SK-N-SH (cell line): ENCODE results near the gene POPDC3. TPM values are rescaled to one million over a fixed set of nuclear protein-coding genes. Genes with fewer than 3 reads are reported as not detected.
"Not testable (repeated sequence)": the region's sequence is repeated elsewhere in the genome, so short reads cannot be mapped to it uniquely, and the experiment has no call there.

ENCODE experiments used
- CTCF ChIA-PET: fragments of 300-600, 350-600 bp; formaldehyde crosslinking; extraction: SDS; loops from one replicate; lab custom pipeline; 2021; lab: Yijun Ruan, JAX
- POLR2A ChIA-PET: fragments of 350-600 bp; sonication (Branson Sonifier 250); formaldehyde crosslinking; extraction: SDS; loops from one replicate; lab custom pipeline; 2020; ENCODE audit warnings: antibody characterized with exemption, inconsistent platforms; lab: Yijun Ruan, JAX
- DNase-seq: peaks from one replicate; pipeline ENCODE4 v3.0.0; 2012
- H2AFZ ChIP-seq: fragments of 200-600 bp; sonication (generic); 2 replicates; pipeline ENCODE4 v1.8.1; 2016; ENCODE audit warnings: antibody characterized with exemption, mild to moderate bottlenecking, low read depth
- H3F3A ChIP-seq: fragments of 200-600 bp; sonication (generic); replicated peaks from 2 replicates; pipeline ENCODE3; 2016; ENCODE audit warnings: antibody characterized with exemption, mild to moderate bottlenecking; ENCODE audit not compliant: insufficient read depth
- H3K27ac ChIP-seq, 2 experiments: fragments of 200-500 bp in 1 of 2; fragments of 200-600 bp in 1 of 2; sonication (Bioruptor generic) in 1 of 2; sonication (generic), shearing (Covaris generic) in 1 of 2; 2 replicates each; pipeline versions ENCODE4 v1.5.1 to v1.6.1; 2014 to 2016; ENCODE audit warnings: low read depth in 2 of 2, inconsistent platforms in 1 of 2, low read length in 1 of 2, mild to moderate bottlenecking in 1 of 2, mixed read lengths in 1 of 2
- H3K27me3 ChIP-seq: fragments of 200-600 bp; sonication (generic), shearing (Covaris generic); 2 replicates; pipeline ENCODE4 v1.6.1; 2016; ENCODE audit warnings: mixed run types; ENCODE audit not compliant: insufficient read depth
- H3K36me3 ChIP-seq, 2 experiments: fragments of 200-500 bp in 1 of 2; fragments of 200-600 bp in 1 of 2; sonication (Bioruptor generic) in 1 of 2; sonication (generic) in 1 of 2; replicated peaks in 1 of 2; 2 replicates each; pipeline versions ENCODE3 to v1.5.1; 2014 to 2016; ENCODE audit warnings: low read length in 1 of 2, mild to moderate bottlenecking in 1 of 2; ENCODE audit not compliant: insufficient read depth in 2 of 2, control insufficient read depth in 1 of 2
- H3K4me1 ChIP-seq, 2 experiments: fragments of 200-500 bp in 1 of 2; fragments of 200-600 bp in 1 of 2; sonication (Bioruptor generic) in 1 of 2; sonication (generic), shearing (Covaris generic) in 1 of 2; 2 replicates each; pipeline versions ENCODE4 v1.5.1 to v1.6.1; 2014 to 2016; ENCODE audit warnings: low read depth in 1 of 2, low read length in 1 of 2, mixed run types in 1 of 2; ENCODE audit not compliant: insufficient read depth in 2 of 2, control insufficient read depth in 1 of 2
- H3K4me2 ChIP-seq: fragments of 200-600 bp; sonication (generic), shearing (Covaris generic); 2 replicates; pipeline ENCODE4 v1.6.1; 2017; ENCODE audit warnings: mixed run types
- H3K4me3 ChIP-seq, 2 experiments: fragments of 200-500 bp in 1 of 2; fragments of 200-600 bp in 1 of 2; sonication (Bioruptor generic) in 1 of 2; sonication (generic), shearing (Covaris generic) in 1 of 2; 2 replicates each; pipeline versions ENCODE4 v1.5.1 to v1.8.1; 2014 to 2016; ENCODE audit warnings: low read depth in 2 of 2, inconsistent platforms in 1 of 2, low read length in 1 of 2, mild to moderate bottlenecking in 1 of 2, mixed read lengths in 1 of 2, moderate library complexity in 1 of 2
- H3K79me2 ChIP-seq: fragments of 200-600 bp; sonication (generic); 2 replicates; pipeline ENCODE4 v1.8.1; 2017; ENCODE audit warnings: mild to moderate bottlenecking; ENCODE audit not compliant: insufficient read depth
- H3K9ac ChIP-seq: fragments of 200-600 bp; sonication (generic); 2 replicates; pipeline ENCODE4 v1.6.1; 2017; ENCODE audit warnings: mixed run types
- H3K9me2 ChIP-seq: fragments of 200-600 bp; sonication (generic); 2 replicates; pipeline ENCODE4 v1.6.1; 2017; ENCODE audit warnings: mixed run types
- H3K9me3 ChIP-seq: fragments of 200-600 bp; sonication (generic); 2 replicates; pipeline ENCODE4 v1.6.1; 2017; ENCODE audit warnings: mixed run types, mild to moderate bottlenecking, moderate library complexity
- H4K20me1 ChIP-seq: fragments of 200-600 bp; sonication (generic); 2 replicates; pipeline ENCODE4 v1.6.1; 2017; ENCODE audit warnings: mild to moderate bottlenecking, mixed run types; ENCODE audit not compliant: insufficient read depth
- CHD2 ChIP-seq: fragments of 150-350 bp; IDR thresholded peaks from 2 replicates; pipeline ENCODE4 v1.6.1; 2018; ENCODE audit warnings: low read length; ENCODE audit not compliant: partially characterized antibody
- EP300 ChIP-seq, 2 experiments: IDR thresholded peaks; 2 replicates each; pipeline versions ENCODE4 v1.4.0 to v1.6.1; 2012; ENCODE audit warnings: borderline replicate concordance in 1 of 2, low read depth in 1 of 2, low read length in 1 of 2
- FOSL2 ChIP-seq: IDR thresholded peaks from 2 replicates; pipeline ENCODE4 v1.4.0; 2012; ENCODE audit warnings: low read depth, mild to moderate bottlenecking, moderate library complexity, borderline replicate concordance
- FOXJ3 ChIP-seq: sonication (generic); formaldehyde crosslinking; IDR thresholded peaks from 2 replicates; pipeline ENCODE4 v1.5.1; 2020; ENCODE audit warnings: mild to moderate bottlenecking, missing genetic modification reagents
- FOXM1 ChIP-seq: IDR thresholded peaks from 2 replicates; pipeline ENCODE4 v1.4.0; 2012; ENCODE audit warnings: low read depth, mild to moderate bottlenecking
- GABPA ChIP-seq: IDR thresholded peaks from 2 replicates; pipeline ENCODE4 v1.4.0; 2012; ENCODE audit warnings: low read depth, mild to moderate bottlenecking
- GATA2 ChIP-seq: sonication (generic); formaldehyde crosslinking; IDR thresholded peaks from 2 replicates; pipeline ENCODE4 v1.5.0; 2020; ENCODE audit warnings: mild to moderate bottlenecking, missing genetic modification reagents
- JUND ChIP-seq: IDR thresholded peaks from 2 replicates; pipeline ENCODE4 v1.4.0; 2012
- MXI1 ChIP-seq: IDR thresholded peaks from 2 replicates; pipeline ENCODE4 v1.6.1; 2012; ENCODE audit warnings: mild to moderate bottlenecking, low read depth, low read length, improper control_type of control experiment
- NFIC ChIP-seq: IDR thresholded peaks from 2 replicates; pipeline ENCODE4 v1.4.0; 2012; ENCODE audit warnings: borderline replicate concordance
- NRF1 ChIP-seq: IDR thresholded peaks from 2 replicates; pipeline ENCODE4 v1.6.1; 2012; ENCODE audit warnings: low read depth, mild to moderate bottlenecking, low read length
- POLR2AphosphoS5 ChIP-seq: IDR thresholded peaks from 2 replicates; pipeline ENCODE4 v1.6.1; 2012; ENCODE audit warnings: low read depth, low read length
- RAD21 ChIP-seq: IDR thresholded peaks from 2 replicates; pipeline ENCODE4 v1.6.1; 2012; ENCODE audit warnings: mild to moderate bottlenecking, low read length
- RCOR1 ChIP-seq: fragments of 150-350 bp; IDR thresholded peaks from 2 replicates; pipeline ENCODE4 v1.6.1; 2017; ENCODE audit warnings: antibody characterized with exemption, low read length
- RFX5 ChIP-seq: IDR thresholded peaks from 2 replicates; pipeline ENCODE4 v1.6.1; 2012; ENCODE audit warnings: mild to moderate bottlenecking, improper control_type of control experiment, low read length
- SIN3A ChIP-seq: IDR thresholded peaks from 2 replicates; pipeline ENCODE4 v1.6.1; 2012; ENCODE audit warnings: low read depth, mild to moderate bottlenecking, low read length, moderate library complexity, borderline replicate concordance
- TCF12 ChIP-seq: IDR thresholded peaks from 2 replicates; pipeline ENCODE4 v1.4.0; 2012
- WGBS: methylation state at CpG from one replicate; pipeline ENCODE4 v1.1.6; 2017; ENCODE audit warnings: low lambda C conversion rate; 5-methylcytosine and 5-hydroxymethylcytosine counted together
- polyA plus RNA-seq, 3 experiments: library from polyadenylated mRNA; depleted of rRNA; stranded (reverse); fragments of >200 nt; gene quantifications; 2 replicates each; pipeline ENCODE4 v1.2.3, GENCODE V29; 2012
- TF ChIP-seq, protein P1 (sequence below): fragments of 150-350 bp; IDR thresholded peaks from 2 replicates; pipeline ENCODE4 v1.6.1; 2016; ENCODE audit warnings: mild to moderate bottlenecking, low read depth, low read length
- TF ChIP-seq, protein P2 (sequence below): IDR thresholded peaks from 2 replicates; pipeline ENCODE4; 2012
- TF ChIP-seq, protein P3 (sequence below): fragments of 200-600 bp; sonication (generic); IDR thresholded peaks from 2 replicates; pipeline ENCODE4 v1.6.1; 2017; ENCODE audit warnings: antibody characterized with exemption, mild to moderate bottlenecking, moderate library complexity

The POPDC3 gene
- polyA plus RNA-seq, 1 of the 3 experiments (the other 2 are of a cell fraction), result 19.0 TPM

DNA sequence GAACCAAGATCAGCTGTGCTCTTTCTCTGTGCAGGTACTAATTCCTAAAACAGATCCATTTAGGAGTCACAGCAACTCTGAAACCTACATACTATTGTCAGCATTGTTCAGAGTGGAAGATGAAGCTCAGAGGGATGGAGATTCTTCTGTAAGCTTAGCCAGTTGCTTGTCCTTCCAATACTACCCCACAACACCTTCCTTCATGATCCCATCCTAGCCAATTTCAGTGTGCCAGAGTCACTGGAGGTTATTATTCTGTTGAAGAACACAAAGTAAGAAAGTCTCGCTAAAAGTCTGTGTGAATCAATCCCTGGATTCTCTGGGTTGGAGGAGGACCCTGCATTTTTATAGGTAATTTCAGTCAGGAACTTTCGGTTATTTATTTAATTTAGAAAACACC is 2.3 kb downstream of the POPDC3 start:
- TF ChIP-seq SIN3A, result no peak
- no peak for TF ChIP-seq CHD2
- no peak for TF ChIP-seq FOXM1
- no peak for TF ChIP-seq RCOR1
- TF ChIP-seq TCF12, result no peak
- no peak for TF ChIP-seq NRF1
- no peak for TF ChIP-seq GATA2 (CRISPR knock-in tag)
- TF ChIP-seq GABPA, result no peak
- no peak for TF ChIP-seq FOXJ3
- TF ChIP-seq POLR2AphosphoS5, result no peak
- TF ChIP-seq FOSL2, result no peak
- TF ChIP-seq NFIC, result no peak
- Histone ChIP-seq H3K9me3 (no peaks in the 10 kb centered on the region), H3K4me2 (peak overlapping the region; percentile 82; the same call in 1 of the 2 replicates), H3K9ac (peak overlapping the region; percentile 90; the same call in 1 of the 2 replicates), H3K4me3 (no peak overlapping the region), H3K79me2 (peaks cover 41% of the 10 kb centered on the region), H2AFZ (peak overlapping the region; percentile 20; the same call in 1 of the 2 replicates), H3K36me3 (no peaks in the 10 kb centered on the region), H3K27ac (peak overlapping the region; percentile 83 to 91), H4K20me1 (no peaks in the 10 kb centered on the region), H3K27me3 (no peaks in the 10 kb centered on the region), H3K9me2 (no peaks in the 10 kb centered on the region), H3F3A (peaks cover 42% of the 10 kb centered on the region), H3K4me1 (no peaks in the 10 kb centered on the region; a peak in 2 of 4 replicates)
- ChIA-PET CTCF (interaction anchor here (1.5 to 2.3 kb wide), 2 partner anchors 12 to 225 kb away, joined by 5 to 10 read pairs; partner anchors contain the start of gene PREP), POLR2A (no interaction called here)
- WGBS, result 88% methylated on average over 2 of the region's 2 CpGs
- DNase-seq, result no peak

DNA sequence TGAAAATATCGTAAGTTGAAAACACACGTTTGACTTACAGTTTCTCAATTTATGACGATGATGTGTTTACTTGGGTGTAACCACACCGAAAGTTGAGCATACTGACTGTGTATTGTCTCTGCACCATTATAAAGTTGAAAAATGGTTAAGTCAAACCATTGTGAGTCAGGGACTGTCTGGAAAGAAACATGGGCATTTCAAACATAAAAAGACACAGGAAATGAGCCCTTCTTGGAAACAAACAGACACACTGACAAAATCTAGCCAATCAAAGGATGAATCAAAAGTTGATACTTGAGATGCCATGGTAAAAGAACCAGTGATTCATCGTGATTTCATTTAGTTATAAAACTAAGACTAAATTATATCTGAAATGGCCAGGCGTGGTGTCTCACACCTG is 5.3 kb downstream of the POPDC3 start:
- peak overlapping the region in 1 of 2 experiments; percentile 20; a peak in 1 of 4 replicates for H3K4me3 ChIP-seq
- H3K9me3 ChIP-seq, result no peaks in the 10 kb centered on the region
- no peak for DNase-seq
- H3K9ac ChIP-seq, result peak overlapping the region; percentile 10; the same call in 1 of the 2 replicates
- H3K9me2 ChIP-seq, result no peaks in the 10 kb centered on the region
- no peaks in the 10 kb centered on the region for H3K27me3 ChIP-seq
- WGBS, result 46% methylated on average over 6 of the region's 6 CpGs
- H3K4me1 ChIP-seq, result peaks cover 0 to 11% of the 10 kb centered on the region in 2 experiments; a peak in 3 of 4 replicates
- H4K20me1 ChIP-seq, result no peaks in the 10 kb centered on the region
- POLR2A ChIA-PET, result no interaction called here
- H3K4me2 ChIP-seq, result peak overlapping the region; percentile 29
- CTCF ChIA-PET, result no interaction called here
- peaks cover 34% of the 10 kb centered on the region for H3F3A ChIP-seq
- peaks cover 66% of the 10 kb centered on the region for H3K79me2 ChIP-seq
- peak overlapping the region in 1 of 2 experiments; percentile 76; a peak in 2 of 4 replicates for H3K27ac ChIP-seq
- H2AFZ ChIP-seq, result no peak overlapping the region
- TF ChIP-seq JUND, result peak; percentile 59
- TF ChIP-seq CHD2, result no peak
- 0 out of 2 replicates have a peak, but pooled peaks have one; percentile 20 for TF ChIP-seq FOXM1
- 0 out of 4 replicates have a peak, but pooled peaks of 1 of the 2 experiments have one; percentile 20 for TF ChIP-seq EP300 (IDR thresholded peaks at IDR 0.05; ENCODE audit: borderline replicate concordance in 1 of 2, low read depth in 1 of 2, low read length in 1 of 2)
- TF ChIP-seq, protein P1, sequence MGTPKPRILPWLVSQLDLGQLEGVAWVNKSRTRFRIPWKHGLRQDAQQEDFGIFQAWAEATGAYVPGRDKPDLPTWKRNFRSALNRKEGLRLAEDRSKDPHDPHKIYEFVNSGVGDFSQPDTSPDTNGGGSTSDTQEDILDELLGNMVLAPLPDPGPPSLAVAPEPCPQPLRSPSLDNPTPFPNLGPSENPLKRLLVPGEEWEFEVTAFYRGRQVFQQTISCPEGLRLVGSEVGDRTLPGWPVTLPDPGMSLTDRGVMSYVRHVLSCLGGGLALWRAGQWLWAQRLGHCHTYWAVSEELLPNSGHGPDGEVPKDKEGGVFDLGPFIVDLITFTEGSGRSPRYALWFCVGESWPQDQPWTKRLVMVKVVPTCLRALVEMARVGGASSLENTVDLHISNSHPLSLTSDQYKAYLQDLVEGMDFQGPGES, result no peak
- TF ChIP-seq FOXJ3, result no peak
- TF ChIP-seq POLR2AphosphoS5, result no peak; the same call in 1 of the 2 replicates
- TF ChIP-seq RFX5, result no peak
- TF ChIP-seq, protein P2, sequence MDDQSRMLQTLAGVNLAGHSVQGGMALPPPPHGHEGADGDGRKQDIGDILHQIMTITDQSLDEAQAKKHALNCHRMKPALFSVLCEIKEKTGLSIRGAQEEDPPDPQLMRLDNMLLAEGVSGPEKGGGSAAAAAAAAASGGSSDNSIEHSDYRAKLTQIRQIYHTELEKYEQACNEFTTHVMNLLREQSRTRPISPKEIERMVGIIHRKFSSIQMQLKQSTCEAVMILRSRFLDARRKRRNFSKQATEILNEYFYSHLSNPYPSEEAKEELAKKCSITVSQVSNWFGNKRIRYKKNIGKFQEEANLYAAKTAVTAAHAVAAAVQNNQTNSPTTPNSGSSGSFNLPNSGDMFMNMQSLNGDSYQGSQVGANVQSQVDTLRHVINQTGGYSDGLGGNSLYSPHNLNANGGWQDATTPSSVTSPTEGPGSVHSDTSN, result peak; percentile 91
- no peak for TF ChIP-seq GABPA
- no peak for TF ChIP-seq RAD21
- peak; percentile 29; the same call in 1 of the 2 replicates for TF ChIP-seq NFIC
- peak; percentile 52; the same call in 1 of the 2 replicates for TF ChIP-seq FOSL2
- TF ChIP-seq MXI1, result no peak
- peak; percentile 58 for TF ChIP-seq TCF12
- TF ChIP-seq, protein P3, sequence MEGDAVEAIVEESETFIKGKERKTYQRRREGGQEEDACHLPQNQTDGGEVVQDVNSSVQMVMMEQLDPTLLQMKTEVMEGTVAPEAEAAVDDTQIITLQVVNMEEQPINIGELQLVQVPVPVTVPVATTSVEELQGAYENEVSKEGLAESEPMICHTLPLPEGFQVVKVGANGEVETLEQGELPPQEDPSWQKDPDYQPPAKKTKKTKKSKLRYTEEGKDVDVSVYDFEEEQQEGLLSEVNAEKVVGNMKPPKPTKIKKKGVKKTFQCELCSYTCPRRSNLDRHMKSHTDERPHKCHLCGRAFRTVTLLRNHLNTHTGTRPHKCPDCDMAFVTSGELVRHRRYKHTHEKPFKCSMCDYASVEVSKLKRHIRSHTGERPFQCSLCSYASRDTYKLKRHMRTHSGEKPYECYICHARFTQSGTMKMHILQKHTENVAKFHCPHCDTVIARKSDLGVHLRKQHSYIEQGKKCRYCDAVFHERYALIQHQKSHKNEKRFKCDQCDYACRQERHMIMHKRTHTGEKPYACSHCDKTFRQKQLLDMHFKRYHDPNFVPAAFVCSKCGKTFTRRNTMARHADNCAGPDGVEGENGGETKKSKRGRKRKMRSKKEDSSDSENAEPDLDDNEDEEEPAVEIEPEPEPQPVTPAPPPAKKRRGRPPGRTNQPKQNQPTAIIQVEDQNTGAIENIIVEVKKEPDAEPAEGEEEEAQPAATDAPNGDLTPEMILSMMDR, result no peak
- H3K36me3 ChIP-seq, result no peaks in the 10 kb centered on the region

DNA sequence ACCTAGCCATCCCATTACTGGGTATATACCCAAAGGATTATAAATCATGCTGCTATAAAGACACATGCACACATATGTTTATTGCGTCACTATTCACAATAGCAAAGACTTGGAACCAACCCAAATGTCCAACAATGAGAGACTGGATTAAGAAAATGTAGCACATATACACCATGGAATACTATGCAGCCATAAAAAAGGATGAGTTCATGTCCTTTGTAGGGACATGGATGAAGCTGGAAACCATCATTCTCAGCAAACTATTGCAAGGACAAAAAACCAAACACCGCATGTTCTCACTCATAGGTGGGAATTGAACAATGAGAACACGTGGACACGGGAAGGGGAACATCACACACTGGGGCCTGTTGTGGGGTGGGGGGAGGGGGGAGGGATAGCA is 7.3 kb downstream of the POPDC3 start:
- H3K9ac ChIP-seq, H2AFZ ChIP-seq, H4K20me1 ChIP-seq, H3K27ac ChIP-seq, DNase-seq, POLR2A ChIA-PET, H3K9me2 ChIP-seq, H3K36me3 ChIP-seq, H3K4me3 ChIP-seq, H3K4me2 ChIP-seq, CTCF ChIA-PET, H3K9me3 ChIP-seq, H3K27me3 ChIP-seq: not testable (repeated sequence)
- Histone ChIP-seq H3K4me1 (peaks cover 0 to 12% of the 10 kb centered on the region in 2 experiments; a peak in 2 of 4 replicates), H3K79me2 (peaks cover 84% of the 10 kb centered on the region), H3F3A (peaks cover 14% of the 10 kb centered on the region)
- 95% methylated on average over 4 of the region's 4 CpGs for WGBS
